Measurements from ENCODE around the gene FERMT1. TPM values are rescaled to one million over a fixed set of nuclear protein-coding genes. Genes with fewer than 3 reads are reported as not detected.

Gene FERMT1
- total and polyA plus RNA-seq, 2 donors (not counting 1 experiment from before 2014, with no cell fraction given), result not detected

DNA sequence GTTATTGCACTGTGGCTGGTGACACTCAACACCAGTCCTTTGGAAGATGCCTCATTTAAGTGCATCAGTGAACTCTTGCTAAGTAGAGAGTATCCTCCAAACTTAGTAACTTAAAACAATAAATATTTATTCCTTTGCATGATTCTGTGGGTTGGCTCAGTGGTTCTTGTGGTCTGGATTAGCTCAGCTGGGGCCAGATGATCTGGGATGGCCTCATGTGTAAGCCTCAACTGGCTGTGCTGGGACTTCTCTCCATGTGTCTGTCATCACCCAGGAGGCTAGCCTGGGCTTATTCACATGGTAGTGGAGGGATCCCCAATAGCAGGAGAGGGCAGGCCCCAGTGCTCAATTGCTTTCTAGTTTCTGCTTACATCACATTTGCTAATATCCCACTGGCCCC, 77.3 kb downstream of the FERMT1 start:
- no peaks in the 10 kb centered on the region for H3K4me1 Mint-ChIP-seq
- CTCF ChIA-PET, result no interaction called here
- no peak for ATAC-seq (ENCODE audit: low read depth)
- Histone ChIP-seq H3K36me3 (replicated peaks in 1 of 2; ENCODE audit: control extremely low read depth in 1 of 2, control insufficient read depth in 1 of 2, extremely low read depth in 1 of 2, insufficient read depth in 2 of 2, low read length in 1 of 2) (peaks cover 0 to 3% of the 10 kb centered on the region in 2 experiments), H3K4me2 (replicated peaks; ENCODE audit: low read depth, low read length, poor library complexity, severe bottlenecking) (no peak overlapping the region), H3K4me1 (ENCODE audit: control insufficient read depth in 2 of 2, insufficient read depth in 2 of 2, low read length in 2 of 2) (no peaks in the 10 kb centered on the region), H3K9me3 (ENCODE audit: control extremely low read depth in 1 of 3, control insufficient read depth in 2 of 3, insufficient read depth in 1 of 3, low read length in 2 of 3) (peaks cover 0 to 9% (median 0%) of the 10 kb centered on the region in 3 donors), H3K27ac (ENCODE audit: low read length in 2 of 2) (no peak overlapping the region), H3K9ac (ENCODE audit: low read length) (no peak overlapping the region), H3K27me3 (replicated peaks in 1 of 4; ENCODE audit: control extremely low read depth in 1 of 4, control insufficient read depth in 3 of 4, insufficient read depth in 4 of 4, low read length in 3 of 4) (peaks cover 0 to under 1% (median 0%) of the 10 kb centered on the region in 4 experiments), H4K20me1 (ENCODE audit: control insufficient read depth, insufficient read depth, low read length, poor library complexity, severe bottlenecking) (no peaks in the 10 kb centered on the region), H3K79me2 (ENCODE audit: control insufficient read depth, insufficient read depth, low read length) (no peaks in the 10 kb centered on the region), H2AFZ (ENCODE audit: insufficient read depth, low read depth, low read length, poor library complexity, severe bottlenecking) (no peak overlapping the region), H3K4me3 (ENCODE audit: control extremely low read depth in 1 of 5, extremely low read depth in 1 of 5, insufficient read depth in 1 of 5, low read depth in 2 of 5, low read length in 4 of 5) (no peak overlapping the region)
- TF ChIP-seq EZH2 (IDR thresholded peaks at IDR 0.05; ENCODE audit: borderline replicate concordance, insufficient read depth, low read depth, low read length, poor library complexity, severe bottlenecking), result no peak
- TF ChIP-seq, protein P1, sequence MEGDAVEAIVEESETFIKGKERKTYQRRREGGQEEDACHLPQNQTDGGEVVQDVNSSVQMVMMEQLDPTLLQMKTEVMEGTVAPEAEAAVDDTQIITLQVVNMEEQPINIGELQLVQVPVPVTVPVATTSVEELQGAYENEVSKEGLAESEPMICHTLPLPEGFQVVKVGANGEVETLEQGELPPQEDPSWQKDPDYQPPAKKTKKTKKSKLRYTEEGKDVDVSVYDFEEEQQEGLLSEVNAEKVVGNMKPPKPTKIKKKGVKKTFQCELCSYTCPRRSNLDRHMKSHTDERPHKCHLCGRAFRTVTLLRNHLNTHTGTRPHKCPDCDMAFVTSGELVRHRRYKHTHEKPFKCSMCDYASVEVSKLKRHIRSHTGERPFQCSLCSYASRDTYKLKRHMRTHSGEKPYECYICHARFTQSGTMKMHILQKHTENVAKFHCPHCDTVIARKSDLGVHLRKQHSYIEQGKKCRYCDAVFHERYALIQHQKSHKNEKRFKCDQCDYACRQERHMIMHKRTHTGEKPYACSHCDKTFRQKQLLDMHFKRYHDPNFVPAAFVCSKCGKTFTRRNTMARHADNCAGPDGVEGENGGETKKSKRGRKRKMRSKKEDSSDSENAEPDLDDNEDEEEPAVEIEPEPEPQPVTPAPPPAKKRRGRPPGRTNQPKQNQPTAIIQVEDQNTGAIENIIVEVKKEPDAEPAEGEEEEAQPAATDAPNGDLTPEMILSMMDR (IDR thresholded peaks at IDR 0.05), result no peak
- intact Hi-C loops (cut with micrococcal nuclease), result no loop called here
- no peak for DNase-seq
- peaks cover 4% of the 10 kb centered on the region for H3K27me3 Mint-ChIP-seq
- H3K9me3 Mint-ChIP-seq (ENCODE audit: insufficient read depth), result no peaks in the 10 kb centered on the region
- POLR2A ChIA-PET, result no interaction called here
- H3K27ac Mint-ChIP-seq, result no peak overlapping the region
- no peak overlapping the region for H3K4me3 Mint-ChIP-seq

DNA sequence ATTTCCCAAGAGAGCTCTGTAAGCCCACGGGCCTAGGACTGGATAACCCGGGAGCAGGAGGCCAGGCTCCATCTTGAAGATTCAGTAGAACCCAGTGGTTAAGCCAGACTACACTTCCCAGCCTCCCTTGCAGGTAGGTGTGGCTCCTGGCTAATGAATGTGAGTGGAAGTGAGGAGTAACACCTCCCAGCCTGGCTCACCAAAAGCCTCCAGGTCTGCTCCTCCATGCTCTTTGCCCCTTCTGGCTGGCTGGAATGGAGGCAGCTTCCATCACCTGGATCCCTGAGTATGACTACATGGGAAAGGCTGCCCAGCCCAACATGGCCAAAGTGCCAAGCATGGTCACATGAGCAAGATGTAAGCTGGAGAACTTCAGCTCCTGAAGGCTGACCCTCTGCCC, 78.7 kb downstream of the FERMT1 start:
- no peak overlapping the region for H3K4me3 Mint-ChIP-seq
- intact Hi-C loops (cut with micrococcal nuclease), result no loop called here
- 83% methylated on average over 2 of the region's 2 CpGs for WGBS (ENCODE audit: insufficient coverage)
- Histone ChIP-seq H4K20me1 (ENCODE audit: control insufficient read depth, insufficient read depth, low read length, poor library complexity, severe bottlenecking) (no peaks in the 10 kb centered on the region), H3K27me3 (replicated peaks in 1 of 4; ENCODE audit: control extremely low read depth in 1 of 4, control insufficient read depth in 3 of 4, insufficient read depth in 4 of 4, low read length in 3 of 4) (no peaks in the 10 kb centered on the region), H3K9me3 (ENCODE audit: control extremely low read depth in 1 of 3, control insufficient read depth in 2 of 3, insufficient read depth in 1 of 3, low read length in 2 of 3) (peaks cover 0 to 9% (median 0%) of the 10 kb centered on the region in 3 donors), H2AFZ (ENCODE audit: insufficient read depth, low read depth, low read length, poor library complexity, severe bottlenecking) (no peak overlapping the region), H3K4me3 (ENCODE audit: control extremely low read depth in 1 of 5, extremely low read depth in 1 of 5, insufficient read depth in 1 of 5, low read depth in 2 of 5, low read length in 4 of 5) (no peak overlapping the region), H3K79me2 (ENCODE audit: control insufficient read depth, insufficient read depth, low read length) (no peaks in the 10 kb centered on the region), H3K9ac (ENCODE audit: low read length) (no peak overlapping the region), H3K36me3 (replicated peaks in 1 of 2; ENCODE audit: control extremely low read depth in 1 of 2, control insufficient read depth in 1 of 2, extremely low read depth in 1 of 2, insufficient read depth in 2 of 2, low read length in 1 of 2) (peaks cover 0 to 6% of the 10 kb centered on the region in 2 experiments), H3K27ac (ENCODE audit: low read length in 2 of 2) (no peak overlapping the region), H3K4me2 (replicated peaks; ENCODE audit: low read depth, low read length, poor library complexity, severe bottlenecking) (no peak overlapping the region), H3K4me1 (ENCODE audit: control insufficient read depth in 2 of 2, insufficient read depth in 2 of 2, low read length in 2 of 2) (no peaks in the 10 kb centered on the region)
- no peaks in the 10 kb centered on the region for H3K9me3 Mint-ChIP-seq (ENCODE audit: insufficient read depth)
- ChIA-PET CTCF (no interaction called here), POLR2A (no interaction called here)
- ATAC-seq (ENCODE audit: low read depth) (no peak), DNase-seq (no peak)
- TF ChIP-seq, protein P1 (IDR thresholded peaks at IDR 0.05), result no peak
- TF ChIP-seq EZH2 (IDR thresholded peaks at IDR 0.05; ENCODE audit: borderline replicate concordance, insufficient read depth, low read depth, low read length, poor library complexity, severe bottlenecking), result no peak
- H3K27ac Mint-ChIP-seq, result no peak overlapping the region
- no peaks in the 10 kb centered on the region for H3K27me3 Mint-ChIP-seq
- H3K4me1 Mint-ChIP-seq, result no peaks in the 10 kb centered on the region

All from B cell (primary cell).